Measurements from ENCODE around the gene GUK1. TPM values are rescaled to one million over a fixed set of nuclear protein-coding genes. Genes with fewer than 3 reads are reported as not detected.

GUK1 gene
- total RNA-seq, 1 donor from 2014 or later, result 87.7 TPM

DNA sequence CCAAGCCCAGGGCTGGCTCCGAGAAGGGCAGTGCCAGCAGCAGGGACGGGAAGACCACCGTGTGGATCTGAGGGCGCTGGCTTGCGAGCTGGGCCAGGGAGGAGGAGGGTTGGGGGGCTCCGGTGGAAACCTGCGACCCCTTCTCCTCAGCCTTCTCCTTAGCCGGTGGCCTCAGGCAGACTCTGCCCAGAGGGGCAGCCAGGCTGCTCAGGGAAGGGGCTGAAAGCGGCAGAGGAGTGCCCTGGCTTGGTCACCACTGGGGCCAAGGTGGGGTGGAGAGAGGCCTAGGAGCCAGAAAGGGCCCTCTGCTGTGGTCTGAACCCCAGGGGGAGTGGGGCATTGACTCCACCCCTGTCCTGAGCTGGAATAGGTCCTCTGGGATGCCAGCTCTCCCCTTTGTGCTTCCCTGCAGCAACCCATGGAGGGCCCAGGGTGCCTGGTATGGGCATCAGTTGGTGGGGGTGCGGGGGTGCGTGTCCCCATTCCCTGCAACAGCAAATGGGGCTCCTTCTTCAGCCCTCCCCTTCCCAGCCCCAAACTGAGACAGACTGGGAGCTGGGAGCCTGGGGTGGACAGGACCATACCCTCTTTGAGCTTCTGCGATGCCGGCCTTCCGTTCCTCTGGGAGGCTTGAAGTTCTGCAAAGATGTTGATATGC lies 19.1 kb downstream of the GUK1 start:
- Histone ChIP-seq H4K20me1 (ENCODE audit: low read depth) (no peaks in the 10 kb centered on the region), H3K4me1 (peaks cover 20% of the 10 kb centered on the region), H3K79me2 (ENCODE audit: low read depth) (no peaks in the 10 kb centered on the region), H3K4me3 (no peak overlapping the region), H3K4me2 (no peak overlapping the region), H2AFZ (replicated peaks) (no peak overlapping the region), H3K9me3 (ENCODE audit: low read depth) (no peaks in the 10 kb centered on the region), H3K9ac (no peak overlapping the region), H3K27me3 (no peaks in the 10 kb centered on the region), H3K36me3 (no peaks in the 10 kb centered on the region), H3K27ac (no peak overlapping the region), H3F3A (ENCODE audit: low read depth) (no peaks in the 10 kb centered on the region)
- peaks cover 6% of the 10 kb centered on the region for H3K4me1 Mint-ChIP-seq
- H3K27ac Mint-ChIP-seq, result no peak overlapping the region
- no peak for DNase-seq (ENCODE audit: low spot score)
- peaks cover 10% of the 10 kb centered on the region for H3K27me3 Mint-ChIP-seq (ENCODE audit: insufficient read depth, low read depth)
- TF ChIP-seq EZH2 (IDR thresholded peaks at IDR 0.05), result no peak
- no peak for TF ChIP-seq CTCF (IDR thresholded peaks at IDR 0.05)
- TF ChIP-seq EZH2phosphoT487 (IDR thresholded peaks at IDR 0.05), result no peak
- H3K36me3 Mint-ChIP-seq, result no peaks in the 10 kb centered on the region
- no peak overlapping the region for H3K4me3 Mint-ChIP-seq
- H3K9me3 Mint-ChIP-seq, result no peaks in the 10 kb centered on the region

DNA sequence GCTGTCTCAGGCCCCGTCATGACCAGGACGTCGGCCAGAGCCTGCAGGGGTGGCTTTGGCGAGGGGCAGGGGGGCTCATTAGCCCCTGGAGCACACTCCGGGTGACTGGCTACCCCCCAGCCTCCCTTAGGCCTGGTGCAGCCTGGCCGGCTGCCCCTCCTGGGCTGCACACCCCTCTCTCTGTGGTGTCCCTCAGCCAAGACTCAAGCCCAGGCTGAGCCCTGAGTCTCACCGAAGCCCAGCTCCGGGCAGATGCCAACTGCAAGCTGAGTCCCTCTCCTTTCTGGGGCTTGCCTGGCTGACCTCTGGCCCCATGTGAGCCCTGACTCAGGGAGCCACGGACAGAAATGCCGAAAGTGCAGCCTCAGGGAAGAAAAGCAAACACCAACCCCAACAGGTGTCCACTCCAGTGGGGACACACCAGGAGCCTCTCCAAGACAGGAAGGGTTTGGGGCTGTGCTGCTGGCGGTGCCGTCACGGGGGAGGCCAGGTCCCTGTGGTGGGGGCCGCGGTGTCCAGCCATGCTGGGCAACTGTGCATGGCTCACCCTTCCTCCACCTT lies 20.2 kb downstream of the GUK1 start:
- no peaks in the 10 kb centered on the region for H3K36me3 ChIP-seq
- no peaks in the 10 kb centered on the region for H4K20me1 ChIP-seq (ENCODE audit: low read depth)
- Mint-ChIP-seq H3K4me1 (peaks cover 13% of the 10 kb centered on the region), H3K27me3 (ENCODE audit: insufficient read depth, low read depth) (peaks cover 9% of the 10 kb centered on the region), H3K27ac (no peak overlapping the region), H3K9me3 (no peaks in the 10 kb centered on the region), H3K4me3 (no peak overlapping the region), H3K36me3 (no peaks in the 10 kb centered on the region)
- no peak overlapping the region for H3K9ac ChIP-seq
- no peak for DNase-seq (ENCODE audit: low spot score)
- no peaks in the 10 kb centered on the region for H3F3A ChIP-seq (ENCODE audit: low read depth)
- no peaks in the 10 kb centered on the region for H3K79me2 ChIP-seq (ENCODE audit: low read depth)
- peaks cover 20% of the 10 kb centered on the region for H3K4me1 ChIP-seq
- TF ChIP-seq EZH2 (IDR thresholded peaks at IDR 0.05), result no peak
- no peak for TF ChIP-seq CTCF (IDR thresholded peaks at IDR 0.05)
- no peak for TF ChIP-seq EZH2phosphoT487 (IDR thresholded peaks at IDR 0.05)
- H2AFZ ChIP-seq (replicated peaks), result no peak overlapping the region
- no peaks in the 10 kb centered on the region for H3K27me3 ChIP-seq
- no peak overlapping the region for H3K4me3 ChIP-seq
- H3K4me2 ChIP-seq, result no peak overlapping the region
- H3K9me3 ChIP-seq (ENCODE audit: low read depth), result no peaks in the 10 kb centered on the region
- H3K27ac ChIP-seq, result no peak overlapping the region

GRCh38 chr1:228161362-228161761 lies 21.3 kb downstream of the GUK1 start:
- Mint-ChIP-seq H3K27me3 (ENCODE audit: insufficient read depth, low read depth) (peaks cover 6% of the 10 kb centered on the region), H3K4me3 (no peak overlapping the region), H3K36me3 (no peaks in the 10 kb centered on the region), H3K9me3 (no peaks in the 10 kb centered on the region), H3K27ac (peak overlapping the region; percentile 67), H3K4me1 (peaks cover 13% of the 10 kb centered on the region)
- Histone ChIP-seq H3K27ac (no peak overlapping the region), H3K4me1 (peaks cover 20% of the 10 kb centered on the region), H3K4me3 (no peak overlapping the region), H3F3A (ENCODE audit: low read depth) (no peaks in the 10 kb centered on the region), H3K9me3 (ENCODE audit: low read depth) (no peaks in the 10 kb centered on the region), H3K79me2 (ENCODE audit: low read depth) (peaks cover 2% of the 10 kb centered on the region), H3K9ac (no peak overlapping the region), H3K4me2 (peak overlapping the region; percentile 50), H3K27me3 (no peaks in the 10 kb centered on the region), H3K36me3 (no peaks in the 10 kb centered on the region), H4K20me1 (ENCODE audit: low read depth) (no peaks in the 10 kb centered on the region), H2AFZ (replicated peaks) (no peak overlapping the region)
- peak; percentile 59 for DNase-seq (ENCODE audit: low spot score)
- TF ChIP-seq EZH2 (IDR thresholded peaks at IDR 0.05), result no peak

DNA sequence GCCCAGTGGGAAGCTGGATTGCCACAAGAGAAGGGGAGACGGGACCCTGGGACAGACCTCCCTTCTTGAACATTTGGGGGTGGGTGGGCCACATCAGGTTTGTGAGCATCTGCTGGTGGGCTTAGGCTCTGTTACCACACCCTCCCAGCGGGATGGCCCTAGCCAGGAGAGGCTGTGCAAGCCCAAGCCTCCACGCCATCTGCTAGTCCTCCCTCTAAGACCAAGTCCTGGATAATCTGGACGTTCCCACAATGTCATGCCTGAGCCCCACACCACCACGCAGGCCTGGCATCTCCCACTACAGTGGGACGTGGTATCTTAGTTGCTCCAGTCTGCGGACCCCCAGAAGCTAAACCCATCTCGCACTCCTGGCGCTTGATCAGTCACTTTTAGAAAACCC lies 21.8 kb downstream of the GUK1 start:
- Histone ChIP-seq H3K4me2 (peak overlapping the region; percentile 50), H3K36me3 (no peaks in the 10 kb centered on the region), H3K27ac (no peak overlapping the region), H3K4me3 (no peak overlapping the region), H3K9ac (no peak overlapping the region), H3K9me3 (ENCODE audit: low read depth) (no peaks in the 10 kb centered on the region), H3K27me3 (no peaks in the 10 kb centered on the region), H3K79me2 (ENCODE audit: low read depth) (peaks cover 7% of the 10 kb centered on the region), H3K4me1 (peaks cover 20% of the 10 kb centered on the region), H2AFZ (replicated peaks) (no peak overlapping the region), H4K20me1 (ENCODE audit: low read depth) (no peaks in the 10 kb centered on the region), H3F3A (ENCODE audit: low read depth) (no peaks in the 10 kb centered on the region)
- Mint-ChIP-seq H3K27me3 (ENCODE audit: insufficient read depth, low read depth) (peaks cover 6% of the 10 kb centered on the region), H3K36me3 (no peaks in the 10 kb centered on the region), H3K27ac (peak overlapping the region; percentile 67), H3K4me1 (peaks cover 17% of the 10 kb centered on the region), H3K4me3 (no peak overlapping the region), H3K9me3 (no peaks in the 10 kb centered on the region)
- DNase-seq (ENCODE audit: low spot score), result peak; percentile 35
- TF ChIP-seq EZH2 (IDR thresholded peaks at IDR 0.05) (no peak), CTCF (IDR thresholded peaks at IDR 0.05) (no peak), EZH2phosphoT487 (IDR thresholded peaks at IDR 0.05) (no peak)
